PC-9 (cell line): ENCODE results near the gene MPST. TPM values are rescaled to one million over a fixed set of nuclear protein-coding genes. Genes with fewer than 3 reads are reported as not detected.

Experiments used
- BruUV-seq: library from RNA; stranded (reverse); fragments of 400-500 nt; replicated peaks from 2 replicates; lab custom pipeline; 2021; lab: Mats Ljungman, UMichigan
- CTCF ChIA-PET: fragments of 300-600 bp; sonication (Branson Sonifier 250); formaldehyde crosslinking; loops from one replicate; lab custom pipeline; 2022; ENCODE audit warnings: antibody characterized with exemption; lab: Charles Lee
- POLR2A ChIA-PET: fragments of 300-600 bp; sonication (Branson Sonifier 250); formaldehyde crosslinking; loops from one replicate; lab custom pipeline; 2022; ENCODE audit warnings: antibody characterized with exemption; ENCODE audit not compliant: unreplicated experiment; lab: Charles Lee
- DNase-seq, 2 experiments: peaks; one replicate each; pipeline versions ENCODE4 v3.0.0 to v3.0.0-alpha.2; 2015 to 2022; ENCODE audit warnings: mixed read lengths in 1 of 2
- H2AFZ ChIP-seq: fragments of 200-600 bp; sonication (generic); 2 replicates; pipeline ENCODE4 v1.8.1; 2017; ENCODE audit warnings: antibody characterized with exemption
- H3F3A ChIP-seq: fragments of 200-600 bp; sonication (generic); 2 replicates; pipeline ENCODE4 v1.8.1; 2017; ENCODE audit warnings: antibody characterized with exemption, mild to moderate bottlenecking, low read depth; ENCODE audit not compliant: insufficient read depth
- H3K27ac ChIP-seq: fragments of 200-600 bp; sonication (generic); 2 replicates; pipeline ENCODE4 v1.6.1; 2016; ENCODE audit warnings: mixed run types
- H3K27me3 ChIP-seq: fragments of 200-600 bp; sonication (generic); 2 replicates; pipeline ENCODE4 v1.6.1; 2016; ENCODE audit warnings: low read depth, mixed run types; ENCODE audit not compliant: insufficient read depth
- H3K36me3 ChIP-seq: fragments of 200-600 bp; sonication (generic); 2 replicates; pipeline ENCODE4 v1.6.1; 2016; ENCODE audit warnings: low read depth, mixed run types
- H3K4me1 ChIP-seq: fragments of 200-600 bp; sonication (generic); replicated peaks from 2 replicates; pipeline ENCODE4 v1.6.1; 2016; ENCODE audit warnings: mixed run types; ENCODE audit not compliant: insufficient read depth
- H3K4me2 ChIP-seq: fragments of 200-600 bp; sonication (generic); 2 replicates; pipeline ENCODE4 v1.6.1; 2017; ENCODE audit warnings: mixed run types
- H3K4me3 ChIP-seq: fragments of 200-600 bp; sonication (generic); 2 replicates; pipeline ENCODE4 v1.6.1; 2016; ENCODE audit warnings: mixed run types
- H3K79me2 ChIP-seq: fragments of 200-600 bp; sonication (generic); 2 replicates; pipeline ENCODE4 v1.6.1; 2017; ENCODE audit warnings: low read depth, mixed run types
- H3K9me2 ChIP-seq: fragments of 200-600 bp; sonication (generic); 2 replicates; pipeline ENCODE4 v1.8.1; 2017; ENCODE audit warnings: mild to moderate bottlenecking; ENCODE audit not compliant: insufficient read depth
- H3K9me3 ChIP-seq: fragments of 200-600 bp; sonication (generic); 2 replicates; pipeline ENCODE4 v1.8.1; 2016; ENCODE audit warnings: low read depth; ENCODE audit not compliant: insufficient read depth
- H4K20me1 ChIP-seq: fragments of 200-600 bp; sonication (generic); 2 replicates; pipeline ENCODE4 v1.8.1; 2017; ENCODE audit not compliant: insufficient read depth
- CTCF ChIP-seq: fragments of 200-600 bp; sonication (generic); conservative IDR thresholded peaks from 2 replicates; pipeline ENCODE4 v1.6.1; 2017; ENCODE audit warnings: mixed run types, antibody characterized with exemption, mild to moderate bottlenecking, moderate library complexity
- EZH2 ChIP-seq: fragments of 200-600 bp; sonication (generic); IDR thresholded peaks from 2 replicates; pipeline ENCODE4 v1.8.0; 2017; ENCODE audit warnings: antibody characterized with exemption, low read depth
- intact Hi-C: fragments of 100-400 bp; cut with micrococcal nuclease; formaldehyde crosslinking; loops from one replicate; pipeline ENCODE4 v1.10.0; 2022; ENCODE audit not compliant: unreplicated experiment
- total RNA-seq: library from RNA; stranded (reverse); gene quantifications from 2 replicates; pipeline ENCODE4 v1.2.3, GENCODE V29; 2021

MPST gene
- total RNA-seq, 1 experiment from 2014 or later: 75.9 TPM

- TF ChIP-seq EZH2 (no peak), CTCF (no peak)
- POLR2A ChIA-PET: no interaction called here
- H3K9me3 ChIP-seq: no peaks in the 10 kb centered on the region
- H3K4me1 ChIP-seq: peaks cover 8% of the 10 kb centered on the region
- H4K20me1 ChIP-seq: no peaks in the 10 kb centered on the region
- H3K4me2 ChIP-seq: no peak overlapping the region
- no peaks in the 10 kb centered on the region for H3K79me2 ChIP-seq
- H3K27me3 ChIP-seq: no peaks in the 10 kb centered on the region
- CTCF ChIA-PET: no interaction called here
- H3K27ac ChIP-seq: no peak overlapping the region
- no peaks in the 10 kb centered on the region for H3F3A ChIP-seq
- H3K9me2 ChIP-seq: no peaks in the 10 kb centered on the region
- BruUV-seq: no TSS peak
- no peaks in the 10 kb centered on the region for H3K36me3 ChIP-seq
- H3K4me3 ChIP-seq: no peak overlapping the region
- DNase-seq: no peak
- H2AFZ ChIP-seq: no peak overlapping the region
- intact Hi-C loops: no loop called here
Measured at GRCh38 chr22:37057796-37058510, 38.4 kb downstream of the MPST start.

GRCh38 chr22:37058917-37059701 is 39.6 kb downstream of the MPST start:
- Histone ChIP-seq H3K27ac (no peak overlapping the region), H3K79me2 (no peaks in the 10 kb centered on the region), H2AFZ (no peak overlapping the region), H3K9me3 (no peaks in the 10 kb centered on the region), H3K27me3 (no peaks in the 10 kb centered on the region), H3K4me1 (peaks cover 19% of the 10 kb centered on the region), H3F3A (no peaks in the 10 kb centered on the region), H3K4me2 (no peak overlapping the region), H4K20me1 (no peaks in the 10 kb centered on the region), H3K36me3 (no peaks in the 10 kb centered on the region), H3K9me2 (no peaks in the 10 kb centered on the region), H3K4me3 (no peak overlapping the region)
- BruUV-seq: no TSS peak
- no peak for TF ChIP-seq CTCF
- POLR2A ChIA-PET: no interaction called here
- CTCF ChIA-PET: no interaction called here
- no peak for DNase-seq
- intact Hi-C loops: no loop called here

GRCh38 chr22:37059876-37060449 is 40.4 kb downstream of the MPST start:
- POLR2A ChIA-PET: no interaction called here
- no peaks in the 10 kb centered on the region for H4K20me1 ChIP-seq
- no TSS peak for BruUV-seq

More at GRCh38 chr22:37059876-37060449, 40.4 kb downstream of the MPST start:
- no peaks in the 10 kb centered on the region for H3K79me2 ChIP-seq
- no peak for DNase-seq
- intact Hi-C loops: no loop called here
- H3K27me3 ChIP-seq: no peaks in the 10 kb centered on the region
- CTCF ChIA-PET: no interaction called here
- H3K9me3 ChIP-seq: no peaks in the 10 kb centered on the region
- H3K4me2 ChIP-seq: no peak overlapping the region
- H3K4me3 ChIP-seq: no peak overlapping the region
- H3K4me1 ChIP-seq: peaks cover 23% of the 10 kb centered on the region
- H3K36me3 ChIP-seq: no peaks in the 10 kb centered on the region
- no peak for TF ChIP-seq EZH2
- no peak for TF ChIP-seq CTCF
- H3F3A ChIP-seq: no peaks in the 10 kb centered on the region; the same call in 1 of the 2 replicates
- no peaks in the 10 kb centered on the region for H3K9me2 ChIP-seq
- no peak overlapping the region for H2AFZ ChIP-seq
- H3K27ac ChIP-seq: no peak overlapping the region
